Esophagus muscularis mucosa (tissue), 4 donors: Measurements from ENCODE around the gene DTNA.

Source experiments
- EP300 ChIP-seq: sonication (generic); formaldehyde crosslinking; IDR thresholded peaks from one replicate; pipeline ENCODE4 v1.6.1; 2017; ENCODE audit warnings: antibody characterized with exemption
- POLR2A ChIP-seq: fragments of 450-650 bp; IDR thresholded peaks from one replicate; pipeline ENCODE4 v1.6.1; 2017; ENCODE audit warnings: antibody characterized with exemption, moderate library complexity, mild to moderate bottlenecking, low read depth
- TF ChIP-seq, protein P1 (sequence below), 3 experiments: fragments of 200-600 bp in 2 of 3; fragments of 450-650 bp in 1 of 3; sonication (generic) in 2 of 3; IDR thresholded peaks; one replicate each; pipeline ENCODE4 v1.5.1; 2017 to 2019; ENCODE audit warnings: antibody characterized with exemption in 3 of 3, mild to moderate bottlenecking in 2 of 3, moderate library complexity in 1 of 3

GRCh38 chr18:34901299-34901698, 191.2 kb downstream of the DTNA start:
- TF ChIP-seq, protein P1, sequence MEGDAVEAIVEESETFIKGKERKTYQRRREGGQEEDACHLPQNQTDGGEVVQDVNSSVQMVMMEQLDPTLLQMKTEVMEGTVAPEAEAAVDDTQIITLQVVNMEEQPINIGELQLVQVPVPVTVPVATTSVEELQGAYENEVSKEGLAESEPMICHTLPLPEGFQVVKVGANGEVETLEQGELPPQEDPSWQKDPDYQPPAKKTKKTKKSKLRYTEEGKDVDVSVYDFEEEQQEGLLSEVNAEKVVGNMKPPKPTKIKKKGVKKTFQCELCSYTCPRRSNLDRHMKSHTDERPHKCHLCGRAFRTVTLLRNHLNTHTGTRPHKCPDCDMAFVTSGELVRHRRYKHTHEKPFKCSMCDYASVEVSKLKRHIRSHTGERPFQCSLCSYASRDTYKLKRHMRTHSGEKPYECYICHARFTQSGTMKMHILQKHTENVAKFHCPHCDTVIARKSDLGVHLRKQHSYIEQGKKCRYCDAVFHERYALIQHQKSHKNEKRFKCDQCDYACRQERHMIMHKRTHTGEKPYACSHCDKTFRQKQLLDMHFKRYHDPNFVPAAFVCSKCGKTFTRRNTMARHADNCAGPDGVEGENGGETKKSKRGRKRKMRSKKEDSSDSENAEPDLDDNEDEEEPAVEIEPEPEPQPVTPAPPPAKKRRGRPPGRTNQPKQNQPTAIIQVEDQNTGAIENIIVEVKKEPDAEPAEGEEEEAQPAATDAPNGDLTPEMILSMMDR (IDR thresholded peaks at IDR 0.05), result no peak
- TF ChIP-seq POLR2A (no peak), EP300 (no peak)
